RWPE2 (cell line): ENCODE data around the gene ANXA6.
"Not testable (repeated sequence)": the region's sequence is repeated elsewhere in the genome, so short reads cannot be mapped to it uniquely, and the experiment has no call there.

Experiments used
- ATAC-seq: fragments of 200-7000 bp; cut with Tn5 transposase; 3 replicates; pipeline ENCODE4 v1.9.1; 2021; ENCODE audit warnings: low read depth
- DNase-seq: peaks from one replicate; pipeline ENCODE4 v3.0.0-alpha.2; 2020; ENCODE audit warnings: low spot score
- H3K27ac ChIP-seq: fragments of 450-650 bp; 2 replicates; pipeline ENCODE4 v1.5.1; 2017; ENCODE audit warnings: mild to moderate bottlenecking; ENCODE audit not compliant: poor library complexity, severe bottlenecking
- H3K27me3 ChIP-seq: fragments of 250-450 bp; sonication (Bioruptor Pico); 2 replicates; pipeline ENCODE4 v1.5.1; 2021; ENCODE audit warnings: mild to moderate bottlenecking, moderate library complexity; ENCODE audit not compliant: insufficient read depth, poor library complexity, severe bottlenecking
- H3K36me3 ChIP-seq: fragments of 250-450 bp; sonication (Bioruptor Pico); 2 replicates; pipeline ENCODE4 v1.5.1; 2020; ENCODE audit warnings: low read depth, mild to moderate bottlenecking, moderate library complexity
- H3K4me1 ChIP-seq: fragments of 250-450 bp; sonication (Bioruptor Pico); 2 replicates; pipeline ENCODE4 v1.5.1; 2021; ENCODE audit warnings: mild to moderate bottlenecking, moderate library complexity; ENCODE audit not compliant: insufficient read depth, poor library complexity, severe bottlenecking
- H3K4me3 ChIP-seq: fragments of 250-450 bp; sonication (Bioruptor Pico); 2 replicates; pipeline ENCODE4 v1.5.1; 2021; ENCODE audit warnings: mild to moderate bottlenecking, moderate library complexity; ENCODE audit not compliant: severe bottlenecking
- H3K9me3 ChIP-seq: fragments of 250-450 bp; sonication (Bioruptor Pico); 2 replicates; pipeline ENCODE4 v1.5.1; 2021; ENCODE audit warnings: mild to moderate bottlenecking, moderate library complexity; ENCODE audit not compliant: severe bottlenecking
- TF ChIP-seq, protein P1 (sequence below): fragments of 450-650 bp; IDR thresholded peaks from one replicate; pipeline ENCODE4 v1.5.1; 2017; ENCODE audit warnings: mild to moderate bottlenecking, moderate library complexity; ENCODE audit not compliant: poor library complexity, severe bottlenecking

ANXA6 gene

DNA sequence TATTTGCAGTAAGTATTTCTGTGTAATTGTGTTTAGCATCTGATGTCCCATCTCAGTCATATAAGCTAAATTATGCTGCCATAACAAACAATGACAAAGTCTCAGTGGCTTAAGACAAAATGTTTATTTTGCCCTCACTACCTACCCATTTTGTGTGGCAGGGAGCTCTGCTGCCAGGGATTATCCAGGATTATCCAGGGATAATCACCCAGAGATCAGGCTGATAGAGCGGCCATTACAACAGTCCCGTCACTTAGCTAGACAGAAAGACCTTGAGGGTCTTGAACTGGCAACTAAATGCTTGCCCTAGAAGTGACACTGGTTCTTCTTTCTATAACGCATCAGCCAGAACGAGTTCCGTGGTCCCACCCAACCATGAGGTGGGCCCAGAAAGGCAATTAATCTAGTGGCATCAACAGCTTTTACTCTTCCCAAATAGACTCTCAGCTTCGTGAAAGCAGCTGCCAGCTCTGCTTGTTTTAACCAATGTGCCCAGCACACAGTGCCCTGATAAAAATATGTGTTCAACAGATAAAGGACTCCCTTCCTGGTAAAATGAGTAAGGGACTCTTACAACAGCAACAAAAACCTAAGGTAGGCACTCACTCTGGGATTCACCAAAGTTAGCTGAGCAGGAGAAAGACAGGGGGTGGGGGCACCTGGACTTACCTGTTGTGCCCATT is 43.5 kb upstream of the ANXA6 start:
- ATAC-seq (no peak), DNase-seq (peak; percentile 6)
- TF ChIP-seq, protein P1, sequence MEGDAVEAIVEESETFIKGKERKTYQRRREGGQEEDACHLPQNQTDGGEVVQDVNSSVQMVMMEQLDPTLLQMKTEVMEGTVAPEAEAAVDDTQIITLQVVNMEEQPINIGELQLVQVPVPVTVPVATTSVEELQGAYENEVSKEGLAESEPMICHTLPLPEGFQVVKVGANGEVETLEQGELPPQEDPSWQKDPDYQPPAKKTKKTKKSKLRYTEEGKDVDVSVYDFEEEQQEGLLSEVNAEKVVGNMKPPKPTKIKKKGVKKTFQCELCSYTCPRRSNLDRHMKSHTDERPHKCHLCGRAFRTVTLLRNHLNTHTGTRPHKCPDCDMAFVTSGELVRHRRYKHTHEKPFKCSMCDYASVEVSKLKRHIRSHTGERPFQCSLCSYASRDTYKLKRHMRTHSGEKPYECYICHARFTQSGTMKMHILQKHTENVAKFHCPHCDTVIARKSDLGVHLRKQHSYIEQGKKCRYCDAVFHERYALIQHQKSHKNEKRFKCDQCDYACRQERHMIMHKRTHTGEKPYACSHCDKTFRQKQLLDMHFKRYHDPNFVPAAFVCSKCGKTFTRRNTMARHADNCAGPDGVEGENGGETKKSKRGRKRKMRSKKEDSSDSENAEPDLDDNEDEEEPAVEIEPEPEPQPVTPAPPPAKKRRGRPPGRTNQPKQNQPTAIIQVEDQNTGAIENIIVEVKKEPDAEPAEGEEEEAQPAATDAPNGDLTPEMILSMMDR, result no peak
- Histone ChIP-seq H3K36me3 (no peaks in the 10 kb centered on the region), H3K4me1 (peaks cover 8% of the 10 kb centered on the region), H3K9me3 (no peaks in the 10 kb centered on the region), H3K27ac (no peak overlapping the region), H3K27me3 (no peaks in the 10 kb centered on the region), H3K4me3 (no peak overlapping the region)

DNA sequence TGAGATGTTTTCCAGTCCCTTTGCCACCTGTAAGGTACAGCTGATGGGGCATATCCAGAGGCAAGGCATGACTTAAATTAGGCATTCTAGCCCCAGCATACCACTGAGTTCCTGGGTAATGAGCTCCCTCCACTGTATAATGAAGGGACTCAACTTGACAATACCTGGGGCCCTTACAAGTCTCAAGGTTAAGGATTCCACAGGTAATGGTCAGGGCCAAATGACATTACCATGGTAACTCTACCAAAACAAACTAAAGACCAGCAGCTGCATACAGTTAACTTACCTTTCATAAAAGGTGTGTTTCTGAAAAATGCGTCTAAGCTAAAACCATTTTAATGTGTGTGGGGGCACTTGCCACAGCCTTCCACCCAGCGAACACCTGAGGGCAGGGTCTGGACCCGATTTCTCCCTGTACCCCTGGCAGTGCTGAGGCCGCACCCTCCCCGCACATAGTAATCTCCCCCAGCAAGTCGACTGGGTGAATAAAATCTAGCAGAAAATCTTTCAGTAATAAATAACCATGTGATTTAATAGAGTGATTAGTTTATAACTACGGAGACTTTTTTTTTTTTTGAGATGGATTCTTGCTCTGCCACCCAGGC is 42.1 kb upstream of the ANXA6 start:
- Histone ChIP-seq H3K27me3 (no peaks in the 10 kb centered on the region), H3K9me3 (no peaks in the 10 kb centered on the region), H3K4me1 (peaks cover 8% of the 10 kb centered on the region), H3K4me3 (no peak overlapping the region), H3K27ac (no peak overlapping the region), H3K36me3 (no peaks in the 10 kb centered on the region)
- TF ChIP-seq, protein P1, result no peak
- DNase-seq (peak; percentile 51), ATAC-seq (no peak)

DNA sequence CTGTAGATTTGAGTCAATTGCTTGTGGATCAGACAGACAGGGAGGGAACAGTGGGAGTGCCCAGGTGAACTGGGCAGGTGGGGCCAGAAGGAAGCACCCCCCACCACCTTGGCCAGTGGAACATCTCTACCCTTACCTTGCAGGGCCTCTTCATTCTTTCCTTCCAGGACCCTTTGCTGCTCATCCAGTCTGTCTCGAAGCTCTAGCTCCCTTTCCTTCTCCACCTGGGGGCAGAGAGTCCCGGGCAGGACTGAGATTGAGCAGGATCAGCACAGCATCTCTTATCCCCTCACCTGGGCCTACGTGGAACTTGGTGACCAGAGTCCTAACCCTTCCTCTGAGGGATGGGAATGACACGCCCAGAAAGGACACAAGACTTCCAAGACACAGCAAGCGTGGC is 41.3 kb upstream of the ANXA6 start:
- peak; percentile 50 for DNase-seq
- no peak overlapping the region for H3K27ac ChIP-seq
- ATAC-seq, result no peak
- no peaks in the 10 kb centered on the region for H3K36me3 ChIP-seq
- no peak overlapping the region for H3K4me3 ChIP-seq
- no peaks in the 10 kb centered on the region for H3K27me3 ChIP-seq
- TF ChIP-seq, protein P1, result no peak
- no peaks in the 10 kb centered on the region for H3K9me3 ChIP-seq
- H3K4me1 ChIP-seq, result peaks cover 8% of the 10 kb centered on the region

DNA sequence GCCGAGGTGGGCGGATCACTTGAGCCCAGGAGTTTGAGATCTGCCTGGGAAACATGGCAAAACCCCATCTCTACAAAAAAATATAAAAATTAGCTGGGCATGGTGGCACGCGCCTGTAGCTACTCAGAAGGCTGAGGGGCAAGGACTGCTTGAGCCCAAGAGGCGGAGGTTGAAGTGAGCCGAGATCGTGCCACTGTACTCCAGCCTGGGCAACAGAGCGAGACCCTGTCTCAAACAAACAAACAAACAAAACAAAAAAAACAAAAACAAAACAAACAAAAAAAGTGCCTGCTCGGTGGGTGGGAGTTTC is 39.7 kb upstream of the ANXA6 start:
- not testable (repeated sequence) for H3K9me3 ChIP-seq, ATAC-seq, H3K27me3 ChIP-seq, H3K4me3 ChIP-seq, H3K27ac ChIP-seq, H3K4me1 ChIP-seq, H3K36me3 ChIP-seq
- peak; percentile 15 for DNase-seq

DNA sequence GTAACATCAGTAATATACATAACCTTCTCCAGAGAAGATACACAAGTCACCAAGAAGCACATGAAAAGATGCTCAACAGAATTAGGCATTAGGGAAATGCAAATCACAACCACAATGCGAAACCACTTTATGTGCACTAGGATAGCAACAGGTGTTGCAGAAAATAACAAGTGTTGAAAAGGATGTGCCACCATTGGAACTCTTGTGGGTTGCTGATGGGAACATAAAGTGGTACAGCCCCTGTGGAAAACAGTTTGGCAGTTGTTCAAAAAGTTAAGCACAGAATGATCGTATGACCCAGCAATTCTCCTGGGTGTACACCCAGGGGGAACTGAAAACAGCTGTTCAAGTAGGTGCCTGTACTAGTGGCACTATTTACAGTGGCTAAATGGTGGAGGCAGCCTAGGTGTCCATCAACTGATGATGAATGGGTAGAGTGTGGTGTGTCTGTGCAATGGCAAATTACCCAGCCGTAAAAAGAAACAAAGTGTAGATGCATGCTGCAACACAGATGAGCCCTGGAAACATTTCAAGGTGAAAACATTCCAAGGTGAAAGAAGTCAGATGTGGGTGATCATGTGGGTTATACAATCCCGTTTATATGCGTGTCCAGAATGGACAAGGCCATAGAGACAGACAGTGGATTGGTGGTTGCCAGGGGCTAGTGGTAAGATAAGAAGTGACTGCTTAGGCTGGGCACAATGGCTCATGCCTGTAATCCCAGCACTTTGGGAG is 39.1 kb upstream of the ANXA6 start:
- no peaks in the 10 kb centered on the region for H3K36me3 ChIP-seq
- no peak overlapping the region for H3K27ac ChIP-seq
- DNase-seq (no peak), ATAC-seq (no peak)
- TF ChIP-seq, protein P1, result no peak
- H3K4me3 ChIP-seq, result no peak overlapping the region
- no peaks in the 10 kb centered on the region for H3K4me1 ChIP-seq
- H3K9me3 ChIP-seq, result peaks cover 5% of the 10 kb centered on the region
- no peaks in the 10 kb centered on the region for H3K27me3 ChIP-seq
